ENCODE results near the gene NOX5.

Gene NOX5

DNA sequence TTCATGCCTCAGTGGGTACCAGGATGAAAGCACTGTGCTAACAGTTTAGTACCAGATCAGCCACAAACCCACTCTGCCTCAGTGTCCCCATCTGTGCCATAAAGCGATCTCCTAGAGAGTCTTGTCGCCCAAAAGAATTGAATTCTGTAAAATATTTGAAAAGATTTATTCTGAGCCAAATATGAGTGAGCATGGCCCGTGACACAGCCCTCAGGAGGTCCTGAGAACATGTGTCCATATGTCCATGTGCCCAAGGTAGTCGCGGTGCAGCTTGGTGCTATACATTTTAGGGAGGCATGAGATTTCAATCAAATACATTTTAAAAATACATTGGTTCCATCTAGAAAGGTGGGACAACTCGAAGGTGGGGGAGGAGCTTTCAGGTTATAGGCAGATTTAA, 15.4 kb upstream of the NOX5 start:
- TF ChIP-seq, protein P1, sequence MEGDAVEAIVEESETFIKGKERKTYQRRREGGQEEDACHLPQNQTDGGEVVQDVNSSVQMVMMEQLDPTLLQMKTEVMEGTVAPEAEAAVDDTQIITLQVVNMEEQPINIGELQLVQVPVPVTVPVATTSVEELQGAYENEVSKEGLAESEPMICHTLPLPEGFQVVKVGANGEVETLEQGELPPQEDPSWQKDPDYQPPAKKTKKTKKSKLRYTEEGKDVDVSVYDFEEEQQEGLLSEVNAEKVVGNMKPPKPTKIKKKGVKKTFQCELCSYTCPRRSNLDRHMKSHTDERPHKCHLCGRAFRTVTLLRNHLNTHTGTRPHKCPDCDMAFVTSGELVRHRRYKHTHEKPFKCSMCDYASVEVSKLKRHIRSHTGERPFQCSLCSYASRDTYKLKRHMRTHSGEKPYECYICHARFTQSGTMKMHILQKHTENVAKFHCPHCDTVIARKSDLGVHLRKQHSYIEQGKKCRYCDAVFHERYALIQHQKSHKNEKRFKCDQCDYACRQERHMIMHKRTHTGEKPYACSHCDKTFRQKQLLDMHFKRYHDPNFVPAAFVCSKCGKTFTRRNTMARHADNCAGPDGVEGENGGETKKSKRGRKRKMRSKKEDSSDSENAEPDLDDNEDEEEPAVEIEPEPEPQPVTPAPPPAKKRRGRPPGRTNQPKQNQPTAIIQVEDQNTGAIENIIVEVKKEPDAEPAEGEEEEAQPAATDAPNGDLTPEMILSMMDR (IDR thresholded peaks at IDR 0.05; ENCODE audit: low read depth, low read length), result no peak
- no peak for DNase-seq (ENCODE audit: extremely low read depth, low read depth)

DNA sequence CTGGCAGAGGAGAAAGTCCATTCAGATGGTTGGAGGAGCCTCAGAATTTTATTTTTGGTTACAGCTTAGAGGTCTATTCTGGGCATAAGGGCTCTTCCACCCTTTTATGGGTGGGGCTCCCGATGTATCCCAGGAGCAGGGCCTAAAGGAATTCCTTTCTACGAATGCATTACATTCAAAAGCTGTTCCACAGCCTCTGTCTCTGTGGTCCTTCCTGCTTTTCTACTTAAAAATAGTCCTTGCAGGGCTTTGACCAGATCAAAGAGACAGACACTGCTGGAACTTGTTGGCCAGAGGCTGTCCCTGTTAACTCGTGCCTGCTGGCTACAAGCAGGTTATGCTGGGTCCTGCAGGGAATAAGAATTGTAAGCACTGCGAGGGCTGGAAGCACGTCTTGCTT, 14.4 kb upstream of the NOX5 start:
- no peak for DNase-seq (ENCODE audit: extremely low read depth, low read depth)
- TF ChIP-seq, protein P1 (IDR thresholded peaks at IDR 0.05; ENCODE audit: low read depth, low read length), result no peak

DNA sequence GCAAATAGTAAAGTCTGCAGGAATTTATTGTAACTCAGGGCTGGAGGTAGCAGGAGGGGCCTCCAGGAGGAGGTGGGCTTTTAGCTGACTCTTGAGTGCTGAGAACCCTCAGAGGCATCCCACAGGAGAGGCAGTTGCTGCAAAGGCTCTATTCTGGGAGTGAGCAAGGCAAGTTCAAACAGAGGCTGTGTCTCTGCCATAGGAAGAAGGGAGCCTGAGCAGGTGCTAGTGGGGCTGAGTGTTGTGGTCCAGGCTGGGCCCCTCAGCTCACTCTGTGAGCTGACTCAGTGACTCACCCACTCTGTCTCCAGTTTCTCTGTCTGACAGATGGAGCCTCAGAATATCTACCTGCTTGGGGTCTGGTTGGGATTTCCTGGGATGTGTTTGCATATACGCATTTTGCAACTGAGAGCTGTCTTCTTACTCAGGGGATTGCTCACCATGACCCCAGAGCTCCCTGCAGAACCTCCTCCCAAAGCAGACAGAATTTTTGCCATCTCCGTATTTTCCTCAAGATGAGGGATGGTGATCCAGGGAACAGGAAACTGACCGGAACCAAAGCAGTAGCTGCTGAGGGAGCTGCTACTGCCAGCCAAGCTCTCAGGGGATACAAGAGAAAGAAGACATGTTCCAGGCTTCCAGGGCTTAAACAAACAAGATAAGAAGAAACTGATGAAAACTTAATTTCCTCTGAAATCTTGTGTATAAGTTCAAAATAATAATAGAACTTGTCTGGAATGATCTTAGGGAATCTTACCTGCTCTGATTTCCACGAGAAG, 13.6 kb upstream of the NOX5 start:
- TF ChIP-seq, protein P1 (IDR thresholded peaks at IDR 0.05; ENCODE audit: low read depth, low read length), result no peak
- DNase-seq (ENCODE audit: extremely low read depth, low read depth), result no peak

DNA sequence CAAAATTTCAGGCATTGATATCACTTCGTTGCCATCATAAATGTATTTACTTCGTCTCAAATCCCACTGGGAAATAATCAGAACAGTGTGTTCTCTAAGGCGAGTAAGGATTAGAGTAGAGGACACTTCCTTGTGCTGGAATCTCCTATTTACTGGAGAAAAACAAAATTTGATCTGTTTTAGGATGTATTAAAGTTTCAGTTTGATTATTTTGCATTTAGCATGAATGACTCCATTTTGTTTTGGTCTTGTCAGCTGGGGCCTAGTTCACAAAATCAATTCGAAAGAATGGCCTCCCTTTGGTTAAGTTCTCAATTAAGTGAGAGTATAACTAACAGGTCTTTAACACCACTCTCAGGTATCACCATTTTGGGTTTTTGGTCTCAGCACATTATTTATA, 11.7 kb upstream of the NOX5 start:
- DNase-seq (ENCODE audit: extremely low read depth, low read depth), result no peak
- TF ChIP-seq, protein P1 (IDR thresholded peaks at IDR 0.05; ENCODE audit: low read depth, low read length), result no peak

DNA sequence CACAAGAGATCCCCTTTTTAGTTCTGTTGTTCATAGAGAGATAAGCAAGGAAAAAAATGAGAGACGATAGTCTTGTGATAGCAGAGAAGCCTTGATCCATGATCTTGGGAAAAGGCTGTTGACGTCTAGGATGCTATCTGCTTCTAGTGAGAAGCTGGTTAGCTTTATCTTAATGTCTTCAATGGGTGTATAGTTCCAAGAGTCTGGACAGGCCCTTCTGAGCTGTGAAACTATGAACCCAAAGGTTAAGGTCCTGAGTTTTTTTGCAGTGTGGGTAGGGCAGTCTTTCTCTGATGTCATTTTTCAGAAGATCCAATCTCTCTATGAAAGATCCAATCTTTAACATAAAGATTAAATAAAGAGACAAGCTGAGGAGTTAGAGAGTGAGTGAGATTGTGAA, 10.5 kb upstream of the NOX5 start:
- TF ChIP-seq, protein P1 (IDR thresholded peaks at IDR 0.05; ENCODE audit: low read depth, low read length), result no peak
- DNase-seq (ENCODE audit: extremely low read depth, low read depth), result no peak

DNA sequence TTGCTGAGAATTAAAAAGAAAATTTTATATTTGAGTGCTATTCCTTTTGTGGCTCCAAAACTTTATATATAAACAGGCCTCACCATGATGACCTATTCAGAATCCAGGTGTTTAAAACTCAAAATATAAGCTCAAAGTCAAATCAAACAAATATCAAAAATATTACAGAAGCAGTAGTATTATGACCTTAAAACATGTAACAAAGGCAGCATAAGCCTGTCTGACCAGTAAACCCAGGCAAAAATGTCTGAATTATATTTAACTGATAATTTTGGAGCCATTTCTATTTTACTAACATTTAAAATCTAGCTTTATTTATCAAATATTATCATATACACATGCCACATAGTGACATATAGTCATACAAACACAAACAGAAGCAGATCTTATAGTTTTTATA, 6.4 kb upstream of the NOX5 start:
- DNase-seq (ENCODE audit: extremely low read depth, low read depth), result no peak
- TF ChIP-seq, protein P1 (IDR thresholded peaks at IDR 0.05; ENCODE audit: low read depth, low read length), result no peak

DNA sequence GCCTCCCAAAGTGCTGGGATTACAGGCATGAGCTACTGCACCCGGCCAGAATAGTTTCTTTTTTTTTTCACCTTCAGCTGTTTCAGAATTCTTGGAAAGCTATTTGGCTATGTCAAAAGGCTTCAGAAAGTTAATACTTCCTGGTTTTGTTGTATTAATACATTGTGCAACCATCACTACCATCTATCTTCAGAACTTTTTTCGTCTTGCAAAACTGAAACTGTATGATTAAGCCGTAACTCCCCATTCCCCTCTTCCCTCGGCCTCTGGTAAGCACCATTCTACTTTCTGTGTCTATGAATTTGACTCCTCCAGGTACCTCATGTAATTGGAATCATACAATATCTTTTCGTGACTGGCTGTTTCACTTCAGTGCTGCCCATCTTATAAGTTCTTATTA, 5.2 kb upstream of the NOX5 start:
- TF ChIP-seq, protein P1 (IDR thresholded peaks at IDR 0.05; ENCODE audit: low read depth, low read length), result no peak
- no peak for DNase-seq (ENCODE audit: extremely low read depth, low read depth)

Measured in AG09319 (cell line).